K562 (cell line): Measurements from ENCODE around the gene CDC37. TPM values are rescaled to one million over a fixed set of nuclear protein-coding genes. Genes with fewer than 3 reads are reported as not detected.

Experiments
- ATF1 ChIP-seq, 2 experiments: fragments of 450-650 bp in 1 of 2; IDR thresholded peaks; 2 replicates each; pipeline ENCODE4 v1.6.1; 2016; ENCODE audit warnings: missing compliant biosample characterization in 1 of 2, missing genetic modification characterization in 1 of 2
- CBX5 ChIP-seq: IDR thresholded peaks from 2 replicates; pipeline ENCODE4 v1.6.1; 2014; ENCODE audit warnings: low read depth, borderline replicate concordance
- CEBPG ChIP-seq, 3 experiments: fragments of 200-800 bp in 1 of 3; sonication (Bioruptor generic) in 1 of 3; sonication (generic) in 1 of 3; formaldehyde crosslinking in 1 of 3; IDR thresholded peaks in 2 of 3; conservative IDR thresholded peaks in 1 of 3; 2 replicates each; pipeline versions ENCODE4 v1.6.1 to v1.8.0; 2016 to 2022; ENCODE audit warnings: missing compliant biosample characterization in 2 of 3, missing genetic modification characterization in 2 of 3, mild to moderate bottlenecking in 1 of 3, missing genetic modification reagents in 1 of 3
- CHD4 ChIP-seq: fragments of 200-600 bp; sonication (generic); IDR thresholded peaks from 3 replicates; pipeline ENCODE4 v1.6.1; 2012; ENCODE audit warnings: low read depth, mild to moderate bottlenecking, mixed read lengths, low read length, inconsistent platforms; ENCODE audit not compliant: insufficient read depth, insufficient replicate concordance, poor library complexity, severe bottlenecking
- CREB1 ChIP-seq, 2 experiments: sonication (generic) in 1 of 2; formaldehyde crosslinking in 1 of 2; IDR thresholded peaks; 2 replicates each; pipeline versions ENCODE4 v1.6.1 to v1.8.0; 2012 to 2022; ENCODE audit warnings: inconsistent platforms in 1 of 2, mild to moderate bottlenecking in 1 of 2, missing genetic modification reagents in 1 of 2, moderate library complexity in 1 of 2
- ELF4 ChIP-seq: fragments of 450-650 bp; formaldehyde crosslinking; IDR thresholded peaks from 2 replicates; pipeline ENCODE4 v1.4.0; 2022; ENCODE audit warnings: missing genetic modification characterization
- GTF2A2 ChIP-seq: IDR thresholded peaks from 2 replicates; pipeline ENCODE4 v1.6.1; 2016; ENCODE audit warnings: mild to moderate bottlenecking, missing genetic modification characterization, missing compliant biosample characterization
- GTF2E2 ChIP-seq: fragments of 200-800 bp; sonication (Bioruptor generic); IDR thresholded peaks from 2 replicates; pipeline ENCODE4 v1.6.1; 2016; ENCODE audit warnings: missing genetic modification characterization, missing compliant biosample characterization
- HIVEP1 ChIP-seq: fragments of 250-450 bp; sonication (Bioruptor Pico); IDR thresholded peaks from 2 replicates; pipeline ENCODE4 v1.4.0; 2020; ENCODE audit warnings: mild to moderate bottlenecking
- HMG20A ChIP-seq: fragments of 450-650 bp; formaldehyde crosslinking; conservative IDR thresholded peaks from 2 replicates; pipeline ENCODE4 v1.4.0; 2020; ENCODE audit warnings: mild to moderate bottlenecking, mixed read lengths
- HNRNPLL ChIP-seq: fragments of 200-400 bp; formaldehyde crosslinking; IDR thresholded peaks from 2 replicates; pipeline ENCODE4 v1.6.1; 2017; ENCODE audit warnings: low read length, low read depth, mild to moderate bottlenecking; ENCODE audit not compliant: poor library complexity, severe bottlenecking
- MNT ChIP-seq, 2 experiments: fragments of 450-650 bp; conservative IDR thresholded peaks; 2 replicates each; pipeline ENCODE4 v1.6.1; 2017; ENCODE audit warnings: mild to moderate bottlenecking in 2 of 2, moderate library complexity in 2 of 2
- NCOA4 ChIP-seq: fragments of 450-650 bp; IDR thresholded peaks from 2 replicates; pipeline ENCODE4 v1.6.1; 2018; ENCODE audit warnings: mild to moderate bottlenecking; ENCODE audit not compliant: partially characterized antibody
- POU5F1 ChIP-seq: fragments of 150-350 bp; IDR thresholded peaks from 2 replicates; pipeline ENCODE4 v1.6.1; 2014; ENCODE audit warnings: borderline replicate concordance, low read length, low read depth, mild to moderate bottlenecking; ENCODE audit not compliant: partially characterized antibody
- TEAD1 ChIP-seq, 2 experiments: fragments of 450-650 bp in 1 of 2; sonication (generic) in 1 of 2; formaldehyde crosslinking; IDR thresholded peaks; 2 replicates each; pipeline versions ENCODE4 v1.4.0 to v1.8.0; 2020 to 2022; ENCODE audit warnings: mild to moderate bottlenecking in 2 of 2, missing genetic modification reagents in 1 of 2
- U2AF2 ChIP-seq: fragments of 200-400 bp; formaldehyde crosslinking; optimal IDR thresholded peaks from 2 replicates; pipeline ENCODE3; 2017; ENCODE audit warnings: low read depth, mild to moderate bottlenecking, low read length
- ZBTB43 ChIP-seq: sonication (generic); formaldehyde crosslinking; IDR thresholded peaks from 2 replicates; pipeline ENCODE4 v1.8.0; 2023; ENCODE audit warnings: mild to moderate bottlenecking, missing genetic modification reagents
- ZNF395 ChIP-seq: fragments of 200-800 bp; sonication (Bioruptor generic); IDR thresholded peaks from 2 replicates; pipeline ENCODE4 v1.6.1; 2017; ENCODE audit warnings: missing genetic modification characterization, missing compliant biosample characterization
- ZNF740 ChIP-seq, 3 experiments: fragments of 200-800 bp in 1 of 3; sonication (Bioruptor generic) in 1 of 3; sonication (generic) in 1 of 3; formaldehyde crosslinking in 1 of 3; IDR thresholded peaks; 2 replicates each; pipeline versions ENCODE4 v1.6.1 to v1.8.0; 2016 to 2022; ENCODE audit warnings: mild to moderate bottlenecking in 2 of 3, missing compliant biosample characterization in 2 of 3, missing genetic modification characterization in 2 of 3, missing genetic modification reagents in 1 of 3
- polyA plus RNA-seq, 8 experiments: library from polyadenylated mRNA; depleted of rRNA in 4 of 8; stranded (reverse) in 5 of 8; unstranded in 3 of 8; fragments of >200 nt; fragmentation: Nextera tagmentation in 2 of 8; fragmentation: Illumina TruSeq in 1 of 8; extraction: Ambion mirVana in 2 of 8; extraction: Trizol in 1 of 8; gene quantifications; 2 replicates each; pipeline versions ENCODE4 v1.2.1 to v1.2.3, GENCODE V29; 2011 to 2014; ENCODE audit warnings: inconsistent platforms in 1 of 8, missing spikeins in 1 of 8
- total RNA-seq, 7 experiments: library from RNA; depleted of rRNA in 6 of 7; stranded (reverse); fragments of >200 nt in 6 of 7; fragmentation: Illumina TruSeq in 2 of 7; extraction: Trizol in 2 of 7; gene quantifications; 2 replicates each; pipeline versions ENCODE4 v1.2.1 to v1.2.3, GENCODE V29; 2011 to 2021; ENCODE audit warnings: low replicate concordance in 1 of 7

CDC37 gene
- total and polyA plus RNA-seq, 9 of the 15 experiments (the other 6 are each of a cell fraction or from before 2014, with no cell fraction given) = 6.6 to 538 (median 227) TPM

GRCh38 chr19:10431254-10431942 lies 28.1 kb upstream of the CDC37 start (continued):
- 0 out of 2 replicates have a peak, but pooled peaks have one; percentile 3 for TF ChIP-seq ZNF740 (CRISPR knock-in tag; IDR thresholded peaks at IDR 0.05)
- no peak for TF ChIP-seq ZNF740 (tag; IDR thresholded peaks at IDR 0.05)
- no peak for TF ChIP-seq CEBPG (CRISPR knock-in tag; IDR thresholded peaks at IDR 0.05)
- TF ChIP-seq CEBPG (tag; conservative IDR thresholded peaks at IDR 0.05 in 1 of 2, IDR thresholded peaks at IDR 0.05 in 1 of 2) = no peak
- TF ChIP-seq CBX5 = no peak
- peak; percentile 17 for TF ChIP-seq HNRNPLL
- TF ChIP-seq ELF4 = no peak
- 0 out of 2 replicates have a peak, but pooled peaks have one; percentile 32 for TF ChIP-seq HIVEP1 (CRISPR knock-in tag)
- 0 out of 2 replicates have a peak, but pooled peaks have one; percentile 38 for TF ChIP-seq GTF2A2 (tag)
- no peak for TF ChIP-seq HMG20A (CRISPR knock-in tag)
- TF ChIP-seq CREB1 (IDR thresholded peaks at IDR 0.05) = no peak
- TF ChIP-seq CREB1 (CRISPR knock-in tag; IDR thresholded peaks at IDR 0.05) = peak; percentile 21; the same call in 1 of the 2 replicates
- no peak for TF ChIP-seq ATF1 (CRISPR knock-in tag; IDR thresholded peaks at IDR 0.05)
- peak; percentile 63 for TF ChIP-seq ATF1 (tag; IDR thresholded peaks at IDR 0.05)
- peak in 1 of 2 experiments; percentile 51; a peak in 3 of 4 replicates for TF ChIP-seq MNT (conservative IDR thresholded peaks at IDR 0.05)
- no peak for TF ChIP-seq ZNF395 (CRISPR knock-in tag)
- peak; percentile 99 for TF ChIP-seq CHD4
- TF ChIP-seq POU5F1 = no peak
- no peak for TF ChIP-seq U2AF2
- peak; percentile 55; the same call in 1 of the 2 replicates for TF ChIP-seq GTF2E2
- no peak for TF ChIP-seq ZBTB43
- peak in 1 of 2 experiments; percentile 83; a peak in 2 of 4 replicates for TF ChIP-seq TEAD1 (CRISPR knock-in tag; IDR thresholded peaks at IDR 0.05)
- TF ChIP-seq NCOA4 = peak; percentile 92
